ENCODE results near the gene ADGRV1. TPM values are rescaled to one million over a fixed set of nuclear protein-coding genes. Genes with fewer than 3 reads are reported as not detected.

ADGRV1 gene
- total RNA-seq, 1 donor from 2014 or later, result 10.0 TPM

- TF ChIP-seq CTCF (IDR thresholded peaks at IDR 0.05; ENCODE audit: insufficient read depth, low read depth, low read length) (no peak), EZH2 (IDR thresholded peaks at IDR 0.05; ENCODE audit: insufficient read depth, low read length) (no peak)
- DNase-seq (ENCODE audit: low read depth) (peak; percentile 54), FAIRE-seq (no peak)
- H3K9me3 Mint-ChIP-seq (ENCODE audit: unreplicated experiment), result no peaks in the 10 kb centered on the region
- H3K27me3 Mint-ChIP-seq (ENCODE audit: low read depth, unreplicated experiment), result no peaks in the 10 kb centered on the region
- Histone ChIP-seq H3K36me3 (ENCODE audit: insufficient read depth, low read length) (no peaks in the 10 kb centered on the region), H3K27ac (ENCODE audit: low read depth, low read length) (no peak overlapping the region), H3K4me2 (ENCODE audit: low read length) (no peak overlapping the region), H3K4me1 (ENCODE audit: insufficient read depth, low read length) (no peaks in the 10 kb centered on the region), H3K9ac (ENCODE audit: low read length) (no peak overlapping the region), H4K20me1 (ENCODE audit: insufficient read depth, low read length) (no peaks in the 10 kb centered on the region), H2AFZ (ENCODE audit: low read depth, low read length) (no peak overlapping the region), H3K4me3 (ENCODE audit: insufficient read depth, low read depth, low read length) (no peak overlapping the region), H3K9me3 (ENCODE audit: insufficient read depth, low read depth, low read length) (no peaks in the 10 kb centered on the region), H3K27me3 (ENCODE audit: insufficient read depth, low read length) (no peaks in the 10 kb centered on the region), H3K79me2 (ENCODE audit: insufficient read depth, low read length) (no peaks in the 10 kb centered on the region)
- H3K4me1 Mint-ChIP-seq (ENCODE audit: low read depth, unreplicated experiment), result peaks cover 26% of the 10 kb centered on the region
- H3K27ac Mint-ChIP-seq (ENCODE audit: unreplicated experiment), result no peak overlapping the region
- H3K4me3 Mint-ChIP-seq (ENCODE audit: unreplicated experiment), result no peak overlapping the region
- no peaks in the 10 kb centered on the region for H3K36me3 Mint-ChIP-seq (ENCODE audit: low read depth, unreplicated experiment)
These were observed 619.9 kb downstream of the ADGRV1 start for GRCh38 chr5:91178461-91178860.

- Mint-ChIP-seq H3K36me3 (ENCODE audit: low read depth, unreplicated experiment) (no peaks in the 10 kb centered on the region), H3K4me1 (ENCODE audit: low read depth, unreplicated experiment) (peaks cover 29% of the 10 kb centered on the region), H3K4me3 (ENCODE audit: unreplicated experiment) (no peak overlapping the region), H3K27me3 (ENCODE audit: low read depth, unreplicated experiment) (no peaks in the 10 kb centered on the region), H3K27ac (ENCODE audit: unreplicated experiment) (no peak overlapping the region), H3K9me3 (ENCODE audit: unreplicated experiment) (no peaks in the 10 kb centered on the region)
- no peaks in the 10 kb centered on the region for H4K20me1 ChIP-seq (ENCODE audit: insufficient read depth, low read length)
- no peak overlapping the region for H3K4me2 ChIP-seq (ENCODE audit: low read length)
- no peaks in the 10 kb centered on the region for H3K9me3 ChIP-seq (ENCODE audit: insufficient read depth, low read depth, low read length)
- peak; percentile 21 for DNase-seq (ENCODE audit: low read depth)
- no peak overlapping the region for H3K27ac ChIP-seq (ENCODE audit: low read depth, low read length)
- TF ChIP-seq CTCF (IDR thresholded peaks at IDR 0.05; ENCODE audit: insufficient read depth, low read depth, low read length) (no peak), EZH2 (IDR thresholded peaks at IDR 0.05; ENCODE audit: insufficient read depth, low read length) (no peak)
- H3K4me1 ChIP-seq (ENCODE audit: insufficient read depth, low read length), result no peaks in the 10 kb centered on the region
- no peaks in the 10 kb centered on the region for H3K36me3 ChIP-seq (ENCODE audit: insufficient read depth, low read length)
- no peaks in the 10 kb centered on the region for H3K79me2 ChIP-seq (ENCODE audit: insufficient read depth, low read length)
- H2AFZ ChIP-seq (ENCODE audit: low read depth, low read length), result no peak overlapping the region
- no peaks in the 10 kb centered on the region for H3K27me3 ChIP-seq (ENCODE audit: insufficient read depth, low read length)
- no peak overlapping the region for H3K9ac ChIP-seq (ENCODE audit: low read length)
- H3K4me3 ChIP-seq (ENCODE audit: insufficient read depth, low read depth, low read length), result no peak overlapping the region
- FAIRE-seq, result no peak
These were observed 620.4 kb downstream of the ADGRV1 start for GRCh38 chr5:91179018-91179417.

- no peaks in the 10 kb centered on the region for H3K79me2 ChIP-seq (ENCODE audit: insufficient read depth, low read length)
- no peak overlapping the region for H2AFZ ChIP-seq (ENCODE audit: low read depth, low read length)
- H3K9ac ChIP-seq (ENCODE audit: low read length), result no peak overlapping the region
- H3K4me1 ChIP-seq (ENCODE audit: insufficient read depth, low read length), result no peaks in the 10 kb centered on the region
- no peaks in the 10 kb centered on the region for H3K36me3 ChIP-seq (ENCODE audit: insufficient read depth, low read length)
- TF ChIP-seq CTCF (IDR thresholded peaks at IDR 0.05; ENCODE audit: insufficient read depth, low read depth, low read length), result no peak
- no peak for TF ChIP-seq EZH2 (IDR thresholded peaks at IDR 0.05; ENCODE audit: insufficient read depth, low read length)
- no peak overlapping the region for H3K27ac ChIP-seq (ENCODE audit: low read depth, low read length)
- no peak overlapping the region for H3K4me2 ChIP-seq (ENCODE audit: low read length)
- peaks cover 28% of the 10 kb centered on the region for H3K4me1 Mint-ChIP-seq (ENCODE audit: low read depth, unreplicated experiment)
- no peak overlapping the region for H3K27ac Mint-ChIP-seq (ENCODE audit: unreplicated experiment)
- H3K36me3 Mint-ChIP-seq (ENCODE audit: low read depth, unreplicated experiment), result no peaks in the 10 kb centered on the region
- H3K27me3 ChIP-seq (ENCODE audit: insufficient read depth, low read length), result no peaks in the 10 kb centered on the region
- no peaks in the 10 kb centered on the region for H3K9me3 ChIP-seq (ENCODE audit: insufficient read depth, low read depth, low read length)
- H4K20me1 ChIP-seq (ENCODE audit: insufficient read depth, low read length), result no peaks in the 10 kb centered on the region
- DNase-seq (ENCODE audit: low read depth) (no peak), FAIRE-seq (no peak)
- no peak overlapping the region for H3K4me3 ChIP-seq (ENCODE audit: insufficient read depth, low read depth, low read length)
- H3K9me3 Mint-ChIP-seq (ENCODE audit: unreplicated experiment), result no peaks in the 10 kb centered on the region
- no peaks in the 10 kb centered on the region for H3K27me3 Mint-ChIP-seq (ENCODE audit: low read depth, unreplicated experiment)
- H3K4me3 Mint-ChIP-seq (ENCODE audit: unreplicated experiment), result no peak overlapping the region
These were observed 621.9 kb downstream of the ADGRV1 start for GRCh38 chr5:91180506-91180905.
